Left lung (tissue), 10 donors: ENCODE measurements around the gene ABCD1. TPM values are rescaled to one million over a fixed set of nuclear protein-coding genes. Genes with fewer than 3 reads are reported as not detected.

ENCODE experiments used
- ATAC-seq: fragments of 200-7000 bp; cut with Tn5 transposase; one replicate; pipeline ENCODE4 v1.9.1; 2020; ENCODE audit warnings: moderate library complexity
- DNase-seq, 4 donors: peaks; one replicate each; pipeline ENCODE4 v3.0.0-alpha.2; 2013 to 2020
- H3K27ac ChIP-seq, 2 donors: fragments of 200-600 bp; sonication (generic) in 1 of 2; one replicate each; pipeline versions ENCODE4 v1.5.0 to v1.8.0; 2020 to 2021
- H3K27me3 ChIP-seq, 2 donors: fragments of 200-600 bp; sonication (generic) in 1 of 2; one replicate each; pipeline versions ENCODE4 v1.5.0 to v1.8.0; 2020 to 2021
- H3K36me3 ChIP-seq, 2 donors: fragments of 200-600 bp; sonication (generic) in 1 of 2; one replicate each; pipeline versions ENCODE4 v1.5.0 to v1.8.0; 2020 to 2021
- H3K4me1 ChIP-seq, 2 donors: fragments of 200-600 bp; one replicate each; pipeline ENCODE4 v1.8.0; 2021
- H3K4me3 ChIP-seq, 2 donors: fragments of 200-600 bp; sonication (generic) in 1 of 2; one replicate each; pipeline versions ENCODE4 v1.5.0 to v1.8.0; 2020 to 2021; ENCODE audit warnings: mild to moderate bottlenecking in 1 of 2
- H3K9me3 ChIP-seq, 2 donors: fragments of 200-600 bp; sonication (generic) in 1 of 2; one replicate each; pipeline versions ENCODE4 v1.5.0 to v1.8.0; 2020 to 2021
- intact Hi-C, 2 donors: fragments of 100-400 bp; cut with DNase I; formaldehyde crosslinking; loops; one replicate each; pipeline versions ENCODE4 v1.11.2 to v1.14.2; 2022
- polyA plus RNA-seq, 6 donors: library from polyadenylated mRNA; unstranded; fragments of 120-200 nt; gene quantifications; one replicate each; pipeline ENCODE4 v1.2.1, GENCODE V29; 2013; ENCODE audit not compliant: insufficient read length in 6 of 6
- total RNA-seq, 2 donors: library from RNA; stranded (reverse); fragmentation: NEBNext Ultra II Directional; extraction: Animal tissue kit (Norgen Biotek cat#: 25700); gene quantifications; one replicate each; pipeline ENCODE4 v1.2.1, GENCODE V29; 2021
- TF ChIP-seq, protein P1 (sequence below), 2 donors: fragments of 200-600 bp; sonication (generic) in 1 of 2; IDR thresholded peaks; one replicate each; pipeline versions ENCODE4 v1.5.0 to v1.8.0; 2021; ENCODE audit warnings: antibody characterized with exemption in 2 of 2
- donor health status: DM: no; HTN: yes; CAD: no.
- donor health status: DM: no; HTN: no; CAD: no.

ABCD1 gene
- total and polyA plus RNA-seq, 8 donors: 6.5 to 18.5 (median 10.0) TPM

DNA sequence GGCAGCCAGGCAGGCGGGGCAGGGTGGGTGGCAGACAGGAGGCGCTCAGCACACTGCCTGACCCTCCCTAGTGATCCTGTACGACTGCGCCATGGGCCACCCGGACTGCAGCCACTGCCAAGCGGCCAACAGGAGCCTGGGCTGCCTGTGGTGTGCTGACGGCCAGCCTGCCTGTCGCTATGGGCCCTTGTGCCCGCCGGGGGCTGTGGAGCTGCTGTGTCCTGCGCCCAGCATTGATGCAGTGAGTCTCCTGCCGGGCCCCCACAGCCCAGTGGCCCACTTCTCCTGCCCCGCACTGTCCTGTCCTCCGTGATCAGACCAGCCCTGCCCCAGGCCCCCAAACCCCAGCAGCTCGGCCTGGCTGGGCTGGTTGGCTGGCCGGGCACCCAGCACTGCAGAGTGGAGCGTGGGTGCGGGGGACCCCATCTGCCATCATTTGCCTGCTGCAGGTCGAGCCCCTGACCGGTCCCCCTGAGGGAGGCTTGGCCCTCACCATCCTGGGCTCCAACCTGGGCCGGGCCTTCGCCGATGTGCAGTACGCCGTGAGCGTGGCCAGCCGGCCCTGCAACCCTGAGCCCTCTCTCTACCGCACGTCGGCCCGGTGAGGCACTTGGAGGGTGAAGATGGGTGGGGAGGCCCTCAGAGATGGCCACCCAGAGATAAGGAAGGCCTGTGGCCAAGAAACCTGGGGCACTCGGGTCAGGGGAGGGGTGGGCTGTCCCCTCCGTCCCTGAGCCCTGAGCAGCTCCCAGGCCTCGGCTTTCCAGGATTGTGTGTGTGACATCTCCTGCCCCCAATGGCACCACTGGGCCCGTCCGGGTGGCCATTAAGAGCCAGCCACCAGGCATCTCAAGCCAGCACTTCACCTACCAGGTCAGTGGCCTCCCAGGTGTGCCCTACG is 47.0 kb downstream of the ABCD1 start:
- Histone ChIP-seq H3K36me3 (no peaks in the 10 kb centered on the region), H3K4me3 (no peak overlapping the region), H3K27ac (no peak overlapping the region), H3K9me3 (no peaks in the 10 kb centered on the region), H3K27me3 (no peaks in the 10 kb centered on the region), H3K4me1 (no peaks in the 10 kb centered on the region)
- TF ChIP-seq, protein P1, sequence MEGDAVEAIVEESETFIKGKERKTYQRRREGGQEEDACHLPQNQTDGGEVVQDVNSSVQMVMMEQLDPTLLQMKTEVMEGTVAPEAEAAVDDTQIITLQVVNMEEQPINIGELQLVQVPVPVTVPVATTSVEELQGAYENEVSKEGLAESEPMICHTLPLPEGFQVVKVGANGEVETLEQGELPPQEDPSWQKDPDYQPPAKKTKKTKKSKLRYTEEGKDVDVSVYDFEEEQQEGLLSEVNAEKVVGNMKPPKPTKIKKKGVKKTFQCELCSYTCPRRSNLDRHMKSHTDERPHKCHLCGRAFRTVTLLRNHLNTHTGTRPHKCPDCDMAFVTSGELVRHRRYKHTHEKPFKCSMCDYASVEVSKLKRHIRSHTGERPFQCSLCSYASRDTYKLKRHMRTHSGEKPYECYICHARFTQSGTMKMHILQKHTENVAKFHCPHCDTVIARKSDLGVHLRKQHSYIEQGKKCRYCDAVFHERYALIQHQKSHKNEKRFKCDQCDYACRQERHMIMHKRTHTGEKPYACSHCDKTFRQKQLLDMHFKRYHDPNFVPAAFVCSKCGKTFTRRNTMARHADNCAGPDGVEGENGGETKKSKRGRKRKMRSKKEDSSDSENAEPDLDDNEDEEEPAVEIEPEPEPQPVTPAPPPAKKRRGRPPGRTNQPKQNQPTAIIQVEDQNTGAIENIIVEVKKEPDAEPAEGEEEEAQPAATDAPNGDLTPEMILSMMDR (IDR thresholded peaks at IDR 0.05): no peak
- ATAC-seq: no peak
- intact Hi-C loops: no loop called here
- DNase-seq: peak in 1 of 4 donors; percentile 63

DNA sequence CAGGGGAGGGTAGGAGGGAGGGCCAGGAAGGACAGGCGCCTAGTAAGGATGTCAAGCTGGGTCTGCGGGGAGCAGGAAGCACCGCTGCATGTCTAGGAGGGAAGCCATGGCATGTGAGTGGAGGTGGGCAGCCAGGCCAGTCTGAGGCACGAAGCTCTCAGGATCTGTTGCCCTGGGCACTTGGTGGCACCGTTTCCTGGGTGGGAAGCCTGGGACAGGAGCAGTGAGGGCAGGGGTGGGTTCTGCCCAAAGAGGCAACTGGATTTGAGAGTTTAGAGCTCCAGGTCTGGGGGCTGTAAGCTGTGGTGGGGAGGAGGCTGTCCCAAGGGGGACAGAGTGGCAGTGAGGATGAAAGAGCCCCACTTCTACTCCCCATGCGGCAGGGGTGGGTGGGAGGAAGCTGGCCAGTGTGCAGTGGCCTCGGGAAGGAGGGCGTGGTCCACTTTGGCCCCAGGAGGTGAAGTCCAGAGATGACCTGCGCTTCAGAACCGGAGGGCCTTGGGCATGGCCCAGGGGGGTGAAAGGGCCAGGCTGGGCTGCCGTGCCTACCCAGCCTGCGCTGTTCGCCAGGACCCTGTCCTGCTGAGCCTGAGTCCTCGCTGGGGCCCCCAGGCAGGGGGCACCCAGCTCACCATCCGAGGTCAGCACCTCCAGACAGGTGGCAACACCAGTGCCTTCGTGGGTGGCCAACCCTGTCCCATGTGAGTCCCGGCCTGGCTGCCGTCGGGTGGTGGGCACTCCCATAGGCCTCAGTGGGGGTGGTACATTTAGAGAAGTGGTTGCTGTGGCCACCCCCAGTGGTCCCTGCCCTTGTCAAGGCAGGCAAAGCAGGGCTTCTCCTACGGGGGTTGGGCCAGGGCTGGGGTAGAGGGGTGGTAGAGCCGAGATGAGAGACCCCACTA is 47.9 kb downstream of the ABCD1 start:
- no peaks in the 10 kb centered on the region for H3K36me3 ChIP-seq
- H3K27ac ChIP-seq: no peak overlapping the region
- H3K9me3 ChIP-seq: no peaks in the 10 kb centered on the region
- peaks cover 0 to 2% of the 10 kb centered on the region in 2 donors for H3K27me3 ChIP-seq
- no peak for ATAC-seq
- TF ChIP-seq, protein P1 (IDR thresholded peaks at IDR 0.05): no peak
- peak in 1 of 4 donors; percentile 28 for DNase-seq
- intact Hi-C loops: no loop called here
- H3K4me1 ChIP-seq: no peaks in the 10 kb centered on the region
- H3K4me3 ChIP-seq: no peak overlapping the region

DNA sequence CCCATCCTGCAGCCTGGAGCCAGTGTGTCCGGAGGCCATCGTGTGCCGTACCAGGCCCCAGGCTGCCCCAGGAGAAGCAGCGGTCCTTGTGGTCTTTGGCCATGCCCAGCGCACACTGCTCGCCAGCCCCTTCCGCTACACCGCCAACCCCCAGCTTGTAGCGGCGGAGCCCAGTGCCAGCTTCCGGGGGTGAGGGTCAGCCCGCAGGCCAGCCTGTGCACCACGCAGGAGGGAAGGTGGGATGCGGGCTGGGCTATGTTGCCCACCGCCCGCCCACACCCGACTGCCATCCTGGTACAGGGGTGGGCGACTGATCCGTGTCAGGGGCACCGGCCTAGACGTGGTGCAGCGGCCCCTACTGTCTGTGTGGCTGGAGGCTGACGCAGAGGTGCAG is 48.6 kb downstream of the ABCD1 start:
- Histone ChIP-seq H3K27ac (no peak overlapping the region), H3K4me3 (no peak overlapping the region), H3K27me3 (peaks cover 0 to 5% of the 10 kb centered on the region in 2 donors), H3K9me3 (no peaks in the 10 kb centered on the region), H3K4me1 (no peaks in the 10 kb centered on the region), H3K36me3 (no peaks in the 10 kb centered on the region)
- intact Hi-C loops: no loop called here
- peak in 1 of 4 donors; percentile 24 for DNase-seq
- no peak for ATAC-seq
- TF ChIP-seq, protein P1 (IDR thresholded peaks at IDR 0.05): no peak

DNA sequence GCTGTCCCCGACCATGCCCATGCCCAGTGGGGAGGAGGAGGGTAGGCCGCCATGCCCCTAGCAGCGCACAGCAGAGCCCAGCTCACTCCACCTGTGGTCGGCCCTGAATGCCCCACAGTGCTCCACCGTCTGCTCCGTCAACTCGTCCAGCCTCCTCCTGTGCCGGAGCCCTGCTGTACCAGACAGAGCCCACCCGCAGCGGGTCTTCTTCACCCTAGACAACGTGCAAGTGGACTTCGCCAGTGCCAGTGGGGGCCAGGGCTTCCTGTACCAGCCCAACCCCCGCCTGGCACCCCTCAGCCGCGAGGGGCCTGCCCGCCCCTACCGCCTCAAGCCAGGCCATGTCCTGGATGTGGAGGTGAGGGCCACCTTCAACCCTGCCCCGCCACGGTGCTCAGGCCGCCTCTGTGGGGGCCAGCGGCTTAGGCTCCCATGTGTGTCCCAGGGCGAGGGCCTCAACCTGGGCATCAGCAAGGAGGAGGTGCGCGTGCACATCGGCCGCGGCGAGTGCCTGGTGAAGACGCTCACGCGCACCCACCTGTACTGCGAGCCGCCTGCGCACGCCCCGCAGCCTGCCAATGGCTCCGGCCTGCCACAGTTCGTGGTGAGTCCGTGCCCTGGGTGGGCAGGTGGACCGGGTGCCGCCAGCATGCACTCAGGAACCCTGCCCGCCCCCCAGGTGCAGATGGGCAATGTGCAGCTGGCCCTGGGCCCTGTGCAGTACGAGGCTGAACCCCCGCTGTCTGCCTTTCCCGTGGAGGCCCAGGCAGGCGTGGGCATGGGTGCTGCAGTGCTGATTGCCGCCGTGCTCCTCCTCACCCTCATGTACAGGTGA is 49.3 kb downstream of the ABCD1 start:
- intact Hi-C loops: no loop called here
- DNase-seq: peak in 1 of 4 donors; percentile 43
- ATAC-seq: no peak
- Histone ChIP-seq H3K4me3 (no peak overlapping the region), H3K4me1 (no peaks in the 10 kb centered on the region), H3K9me3 (no peaks in the 10 kb centered on the region), H3K27ac (no peak overlapping the region), H3K36me3 (no peaks in the 10 kb centered on the region), H3K27me3 (peaks cover 0 to 7% of the 10 kb centered on the region in 2 donors)
- TF ChIP-seq, protein P1 (IDR thresholded peaks at IDR 0.05): no peak
